Mesenchymal stem cell (in vitro differentiated cells and primary cell): ENCODE measurements around the gene CAMK2A.

Experiments used
- DNase-seq: peaks from one replicate; pipeline ENCODE4 v3.0.0-alpha.2; 2013
- H2AFZ ChIP-seq: one replicate; pipeline ENCODE4 v1.6.1; 2013; ENCODE audit warnings: low read depth, mild to moderate bottlenecking, control low read depth, inconsistent platforms, low read length, moderate library complexity
- H2AK5ac ChIP-seq: 2 replicates; pipeline ENCODE4 v1.6.1; 2013; ENCODE audit warnings: low read length, moderate library complexity, mild to moderate bottlenecking, inconsistent platforms; ENCODE audit not compliant: severe bottlenecking
- H2BK120ac ChIP-seq: one replicate; pipeline ENCODE4 v1.6.1; 2013; ENCODE audit warnings: low read depth, mild to moderate bottlenecking, inconsistent platforms, low read length, moderate library complexity
- H2BK12ac ChIP-seq, 2 experiments: one replicate each; pipeline ENCODE4 v1.6.1; 2013; ENCODE audit warnings: inconsistent platforms in 2 of 2, low read length in 2 of 2, mild to moderate bottlenecking in 2 of 2, moderate library complexity in 2 of 2, control low read depth in 1 of 2
- H2BK15ac ChIP-seq: one replicate; pipeline ENCODE4 v1.6.1; 2013; ENCODE audit warnings: mild to moderate bottlenecking, low read depth, inconsistent platforms; ENCODE audit not compliant: poor library complexity, severe bottlenecking
- H2BK5ac ChIP-seq: 2 replicates; pipeline ENCODE4 v1.6.1; 2013; ENCODE audit warnings: low read depth, mild to moderate bottlenecking, low read length, control low read depth, inconsistent platforms; ENCODE audit not compliant: poor library complexity, severe bottlenecking
- H3K14ac ChIP-seq, 2 experiments: one replicate each; pipeline ENCODE4 v1.6.1; 2013; ENCODE audit warnings: inconsistent platforms in 2 of 2, low read length in 2 of 2, control low read depth in 1 of 2, mild to moderate bottlenecking in 1 of 2, moderate library complexity in 1 of 2
- H3K18ac ChIP-seq, 2 experiments: one replicate each; pipeline ENCODE4 v1.6.1; 2013; ENCODE audit warnings: inconsistent platforms in 2 of 2, low read length in 2 of 2, control low read depth in 1 of 2, low read depth in 1 of 2, mild to moderate bottlenecking in 1 of 2
- H3K23ac ChIP-seq, 2 experiments: one replicate each; pipeline ENCODE4 v1.6.1; 2013; ENCODE audit warnings: inconsistent platforms in 2 of 2, low read length in 2 of 2, mild to moderate bottlenecking in 2 of 2, moderate library complexity in 2 of 2, control low read depth in 1 of 2
- H3K27ac ChIP-seq: 2 replicates; pipeline ENCODE4 v1.5.1; 2013; ENCODE audit warnings: mild to moderate bottlenecking, moderate library complexity, low read length, control low read depth, inconsistent platforms; ENCODE audit not compliant: poor library complexity, severe bottlenecking
- H3K27me3 ChIP-seq, 2 experiments: 2 replicates each; pipeline versions ENCODE4 v1.6.1 to v1.7.0; 2013; ENCODE audit warnings: low read length in 2 of 2, mild to moderate bottlenecking in 2 of 2, moderate library complexity in 2 of 2, control low read depth in 1 of 2, inconsistent platforms in 1 of 2; ENCODE audit not compliant: control insufficient read depth in 1 of 2, insufficient read depth in 1 of 2
- H3K36me3 ChIP-seq, 2 experiments: 2 replicates each; pipeline versions ENCODE4 v1.6.1 to v1.7.0; 2013; ENCODE audit warnings: low read length in 2 of 2, control low read depth in 1 of 2, inconsistent platforms in 1 of 2, low read depth in 1 of 2, mild to moderate bottlenecking in 1 of 2; ENCODE audit not compliant: insufficient read depth in 2 of 2, control insufficient read depth in 1 of 2
- H3K4ac ChIP-seq, 2 experiments: one replicate each; pipeline ENCODE4 v1.6.1; 2013; ENCODE audit warnings: inconsistent platforms in 2 of 2, low read length in 2 of 2, mild to moderate bottlenecking in 2 of 2, moderate library complexity in 2 of 2, control low read depth in 1 of 2, low read depth in 1 of 2
- H3K4me1 ChIP-seq: 2 replicates; pipeline ENCODE4 v1.6.1; 2013; ENCODE audit warnings: low read depth, low read length, control low read depth; ENCODE audit not compliant: control insufficient read depth, insufficient read depth
- H3K4me2 ChIP-seq: 2 replicates; pipeline ENCODE4 v1.6.1; 2013; ENCODE audit warnings: low read length, mild to moderate bottlenecking, inconsistent platforms; ENCODE audit not compliant: poor library complexity, severe bottlenecking
- H3K4me3 ChIP-seq, 2 experiments: 2 replicates each; pipeline versions ENCODE4 v1.5.1 to v1.7.0; 2013; ENCODE audit warnings: low read length in 2 of 2, mild to moderate bottlenecking in 2 of 2, control low read depth in 1 of 2, low read depth in 1 of 2; ENCODE audit not compliant: insufficient read depth in 1 of 2
- H3K79me1 ChIP-seq: replicated peaks from 2 replicates; pipeline ENCODE4 v1.6.1; 2013; ENCODE audit warnings: mild to moderate bottlenecking, control low read depth, low read length, inconsistent platforms; ENCODE audit not compliant: poor library complexity, severe bottlenecking
- H3K9ac ChIP-seq: 2 replicates; pipeline ENCODE4 v1.7.0; 2013; ENCODE audit warnings: mild to moderate bottlenecking, low read length, moderate library complexity
- H3K9me3 ChIP-seq: 2 replicates; pipeline ENCODE4 v1.7.0; 2013; ENCODE audit warnings: mild to moderate bottlenecking, low read length; ENCODE audit not compliant: control insufficient read depth
- H4K8ac ChIP-seq: one replicate; pipeline ENCODE4 v1.6.1; 2013; ENCODE audit warnings: inconsistent platforms, mild to moderate bottlenecking, low read length, moderate library complexity
- H4K91ac ChIP-seq: one replicate; pipeline ENCODE4 v1.6.1; 2013; ENCODE audit warnings: mild to moderate bottlenecking, low read length, inconsistent platforms
- WGBS: methylation state at CpG from one replicate; pipeline ENCODE4 v1.1.7; 2013; ENCODE audit warnings: mixed read lengths; 5-methylcytosine and 5-hydroxymethylcytosine counted together

Gene CAMK2A

GRCh38 chr5:150186897-150187296 is 102.7 kb downstream of the CAMK2A start:
- no peak for DNase-seq
- WGBS = 63% methylated on average over 3 of the region's 4 CpGs
- H3K18ac ChIP-seq = no peak overlapping the region
- H2BK120ac ChIP-seq = no peak overlapping the region
- H2BK12ac ChIP-seq = no peak overlapping the region
- no peak overlapping the region for H2AK5ac ChIP-seq
- H3K9me3 ChIP-seq = no peaks in the 10 kb centered on the region
- peaks cover 38 to 47% of the 10 kb centered on the region in 2 experiments for H3K27me3 ChIP-seq
- no peak overlapping the region for H3K9ac ChIP-seq
- H2AFZ ChIP-seq = no peak overlapping the region
- no peak overlapping the region for H2BK5ac ChIP-seq
- H3K36me3 ChIP-seq = no peaks in the 10 kb centered on the region
- no peak overlapping the region for H3K4me2 ChIP-seq
- no peak overlapping the region for H3K23ac ChIP-seq
- H3K79me1 ChIP-seq = no peaks in the 10 kb centered on the region
- H3K27ac ChIP-seq = no peak overlapping the region
- no peak overlapping the region for H4K91ac ChIP-seq
- H3K4me3 ChIP-seq = no peak overlapping the region
- H3K14ac ChIP-seq = no peak overlapping the region
- no peak overlapping the region for H3K4ac ChIP-seq
- H3K4me1 ChIP-seq = peaks cover 11% of the 10 kb centered on the region
- no peak overlapping the region for H4K8ac ChIP-seq
- H2BK15ac ChIP-seq = no peak overlapping the region

GRCh38 chr5:150186137-150186536 is 103.4 kb downstream of the CAMK2A start:
- 83% methylated on average over 8 of the region's 8 CpGs for WGBS
- Histone ChIP-seq H2AFZ (no peak overlapping the region), H3K4me1 (peaks cover 11% of the 10 kb centered on the region), H3K4me3 (no peak overlapping the region), H3K36me3 (no peaks in the 10 kb centered on the region), H2BK5ac (no peak overlapping the region), H3K27me3 (peaks cover 32 to 42% of the 10 kb centered on the region in 2 experiments), H2BK120ac (no peak overlapping the region), H2BK15ac (no peak overlapping the region), H3K79me1 (no peaks in the 10 kb centered on the region), H3K23ac (no peak overlapping the region), H3K27ac (no peak overlapping the region), H4K8ac (no peak overlapping the region), H2AK5ac (no peak overlapping the region), H3K14ac (no peak overlapping the region), H4K91ac (no peak overlapping the region), H3K9me3 (no peaks in the 10 kb centered on the region), H2BK12ac (no peak overlapping the region), H3K4ac (no peak overlapping the region), H3K18ac (no peak overlapping the region), H3K4me2 (no peak overlapping the region), H3K9ac (no peak overlapping the region)
- no peak for DNase-seq

GRCh38 chr5:150184990-150185912 is 104.3 kb downstream of the CAMK2A start:
- H3K4me3 ChIP-seq = no peak overlapping the region
- no peak overlapping the region for H4K8ac ChIP-seq
- H3K27ac ChIP-seq = no peak overlapping the region
- H3K36me3 ChIP-seq = no peaks in the 10 kb centered on the region
- no peak overlapping the region for H2BK12ac ChIP-seq
- H3K4me1 ChIP-seq = peaks cover 7% of the 10 kb centered on the region
- no peak overlapping the region for H3K18ac ChIP-seq
- no peaks in the 10 kb centered on the region for H3K9me3 ChIP-seq
- H2AFZ ChIP-seq = no peak overlapping the region
- no peak overlapping the region for H2BK5ac ChIP-seq
- no peak overlapping the region for H2AK5ac ChIP-seq
- no peaks in the 10 kb centered on the region for H3K79me1 ChIP-seq
- H2BK15ac ChIP-seq = no peak overlapping the region
- no peak overlapping the region for H4K91ac ChIP-seq
- no peak overlapping the region for H3K9ac ChIP-seq
- no peak overlapping the region for H3K14ac ChIP-seq
- no peak overlapping the region for H3K4ac ChIP-seq
- peaks cover 24 to 33% of the 10 kb centered on the region in 2 experiments for H3K27me3 ChIP-seq
- H3K23ac ChIP-seq = no peak overlapping the region
- H2BK120ac ChIP-seq = no peak overlapping the region
- DNase-seq = no peak
- WGBS = 84% methylated on average over 12 of the region's 12 CpGs
- no peak overlapping the region for H3K4me2 ChIP-seq

- WGBS = no CpG with 5 or more reads among the region's 2 CpGs
These were observed 105.6 kb downstream of the CAMK2A start for GRCh38 chr5:150184006-150184405.

More at GRCh38 chr5:150184006-150184405, 105.6 kb downstream of the CAMK2A start:
- peak overlapping the region in 1 of 2 experiments; percentile 78 for H3K14ac ChIP-seq
- H3K27me3 ChIP-seq = peaks cover 11 to 21% of the 10 kb centered on the region in 2 experiments
- H3K4me1 ChIP-seq = peaks cover 3% of the 10 kb centered on the region
- no peak overlapping the region for H2AK5ac ChIP-seq
- H3K9me3 ChIP-seq = no peaks in the 10 kb centered on the region
- no peak overlapping the region for H3K23ac ChIP-seq
- no peak overlapping the region for H3K27ac ChIP-seq
- H4K91ac ChIP-seq = no peak overlapping the region
- no peak overlapping the region for H3K9ac ChIP-seq
- no peak for DNase-seq
- no peak overlapping the region for H2BK5ac ChIP-seq
- H3K36me3 ChIP-seq = no peaks in the 10 kb centered on the region
- H3K79me1 ChIP-seq = no peaks in the 10 kb centered on the region
- no peak overlapping the region for H3K4me3 ChIP-seq
- H2AFZ ChIP-seq = no peak overlapping the region
- H3K4ac ChIP-seq = no peak overlapping the region
- H4K8ac ChIP-seq = no peak overlapping the region
- H2BK12ac ChIP-seq = no peak overlapping the region
- H2BK15ac ChIP-seq = no peak overlapping the region
- H3K4me2 ChIP-seq = no peak overlapping the region
- no peak overlapping the region for H2BK120ac ChIP-seq
- no peak overlapping the region for H3K18ac ChIP-seq
